Stimulated activated CD4-positive, alpha-beta T cell treated with anti-CD3 and anti-CD28 coated beads, Interleukin-2, amount 100 ng/mL, for 24 hours (primary cell): ENCODE data around the gene USP47.

Experiments
- DNase-seq, 2 donors: peaks; one replicate each; pipeline ENCODE4 v3.0.0-alpha.2; 2020

Gene USP47

DNA sequence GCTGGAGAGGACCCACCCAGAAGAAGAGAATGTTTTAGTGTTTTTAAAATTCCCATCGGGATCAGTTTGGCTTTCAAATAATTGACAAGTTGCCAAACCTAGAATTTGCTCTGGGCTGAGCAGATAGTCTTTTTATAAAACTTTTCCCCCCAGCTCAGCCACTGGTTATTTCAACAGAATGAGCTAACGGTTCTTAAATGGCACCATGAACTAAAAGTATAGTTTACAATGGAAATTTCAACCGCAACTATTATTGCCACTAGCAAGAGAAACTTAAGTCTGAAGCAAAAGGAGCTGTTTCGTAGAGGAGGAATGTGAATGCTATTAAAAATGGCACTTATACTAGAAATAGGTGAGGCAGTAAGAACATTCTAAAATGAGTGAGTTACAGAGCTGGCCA lies 163.3 kb downstream of the USP47 start:
- DNase-seq: no peak

DNA sequence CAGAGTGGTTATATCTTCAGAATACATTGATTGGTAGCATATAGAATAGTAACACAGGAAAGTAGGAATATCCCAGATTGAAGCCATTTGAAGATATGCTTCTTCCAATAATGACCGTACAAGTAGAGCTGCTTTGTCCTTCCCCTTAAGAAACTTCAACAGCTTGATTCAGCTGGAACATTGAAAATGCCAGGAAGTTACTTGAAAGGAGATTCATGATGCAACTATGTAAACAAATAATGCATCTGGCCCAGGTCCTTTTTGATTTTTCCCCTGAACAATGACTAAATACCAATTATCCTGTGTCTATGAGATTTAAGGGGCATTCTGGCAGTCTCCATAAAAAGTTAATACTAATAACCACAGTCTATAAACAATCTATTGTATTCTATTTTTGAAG lies 163.7 kb downstream of the USP47 start:
- no peak for DNase-seq

DNA sequence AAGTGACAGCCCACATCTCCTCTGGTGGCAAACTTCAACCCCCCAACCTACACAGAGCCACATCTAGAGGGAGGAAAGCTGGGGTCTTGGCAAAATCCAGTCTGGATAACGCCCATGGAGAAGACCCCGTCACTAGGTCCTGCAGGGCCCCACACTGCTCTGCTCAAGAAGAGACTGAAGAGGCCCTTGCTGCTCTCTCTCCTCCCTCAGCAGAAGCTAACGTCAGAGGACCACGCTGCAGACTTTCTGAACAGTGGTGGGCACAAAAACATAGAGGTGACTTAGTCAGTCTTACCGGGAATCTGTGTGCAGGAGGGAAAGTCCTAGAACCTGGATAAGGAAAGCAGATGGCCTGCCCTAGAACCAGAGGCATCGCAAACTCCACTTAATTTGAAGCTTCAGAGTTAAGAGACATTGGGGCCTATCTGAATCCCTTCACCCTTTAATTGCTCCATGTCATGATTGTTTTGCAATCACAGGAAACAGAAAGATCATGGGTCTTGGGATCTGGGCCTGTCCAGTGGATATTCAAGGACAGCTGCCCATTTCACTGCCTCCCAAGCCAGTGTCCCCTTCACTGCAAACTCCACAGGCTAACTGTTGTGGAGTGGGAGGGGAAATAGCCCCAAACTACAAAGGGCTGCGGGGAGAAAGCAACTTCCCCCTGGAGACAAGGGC lies 164.9 kb downstream of the USP47 start:
- no peak for DNase-seq

DNA sequence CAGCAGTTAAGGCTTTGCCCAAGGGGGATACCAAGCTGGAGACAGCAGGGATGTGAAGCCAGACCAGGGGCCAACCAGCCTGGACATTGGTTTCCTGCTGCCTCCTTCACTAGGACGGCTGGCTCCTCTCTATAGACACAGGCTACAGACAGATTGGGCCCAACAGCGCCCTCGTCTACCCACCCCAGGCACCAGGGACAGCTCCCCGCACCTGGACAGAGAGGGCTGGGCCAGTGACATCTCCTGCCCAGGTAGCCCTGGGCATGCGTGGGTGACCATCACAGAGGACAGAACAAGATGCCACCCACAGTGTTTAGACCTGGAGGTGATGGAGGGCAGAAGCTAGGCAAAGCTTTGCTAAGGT lies 165.4 kb downstream of the USP47 start:
- DNase-seq: no peak

DNA sequence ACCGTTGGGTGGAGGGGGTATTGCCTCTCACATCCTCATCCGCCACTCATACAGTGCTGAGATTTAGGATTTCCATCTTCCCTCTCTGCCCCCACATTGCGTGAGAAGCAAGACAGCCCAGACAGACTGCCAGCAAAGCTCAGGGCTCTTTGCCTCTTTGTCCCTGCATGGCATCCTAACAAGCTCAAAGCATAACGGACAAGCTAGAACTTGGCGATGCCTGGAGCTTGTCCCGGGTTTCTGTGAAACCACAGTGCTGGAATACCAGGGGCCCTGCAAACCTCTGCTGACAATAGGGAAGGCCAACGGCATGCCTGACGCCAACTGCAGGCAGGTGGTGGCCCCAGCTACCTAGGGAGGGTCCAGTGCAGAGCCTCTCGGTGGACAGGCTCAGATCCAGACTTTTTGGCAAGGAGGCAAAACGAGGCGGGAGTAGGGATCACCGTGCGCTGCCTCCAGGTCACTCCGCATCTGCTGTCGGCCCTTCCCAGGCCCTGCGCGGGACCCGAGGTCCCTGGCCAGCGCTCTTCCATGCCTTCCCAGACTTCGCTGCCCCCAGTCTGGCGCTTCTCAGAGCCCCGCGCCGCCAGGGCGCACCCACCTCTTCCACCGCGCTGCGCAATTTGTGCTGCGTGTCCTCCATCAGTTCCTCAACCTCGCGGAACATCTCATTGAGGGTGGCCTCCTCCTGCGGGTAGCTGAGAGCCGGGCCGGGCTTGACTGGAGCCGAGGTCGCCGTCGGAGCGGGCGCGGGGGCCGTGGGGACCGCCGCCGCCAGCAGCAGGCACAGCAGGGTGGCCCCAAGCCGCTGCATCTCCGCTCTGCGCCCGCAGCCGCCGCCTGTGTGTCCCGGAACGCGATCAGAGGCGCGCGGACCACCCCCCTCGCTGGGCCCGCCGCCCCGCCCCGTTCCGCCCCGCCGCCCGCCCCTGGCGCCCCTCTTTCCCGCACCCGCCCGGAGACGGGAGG lies 166.3 kb downstream of the USP47 start, which contains the start of gene DKK3:
TSS of gene DKK3 (minus strand) at position 858 of the 969 bp plus-strand sequence. CDS start at position 814, 44 bp downstream.
- DNase-seq: peak in 1 of 2 donors; percentile 7
